HTERT RPE-1 (cell line): ENCODE results near the gene NSMF.
"Not testable (repeated sequence)": the region's sequence is repeated elsewhere in the genome, so short reads cannot be mapped to it uniquely, and the experiment has no call there.

ENCODE experiments used
- in situ Hi-C: fragments of 300-500 bp; cut with MboI; formaldehyde crosslinking; loops from 4 replicates; pipeline ENCODE4 v1.14.3; 2020; ENCODE audit warnings: low sequenced_read_pairs

The NSMF gene

DNA sequence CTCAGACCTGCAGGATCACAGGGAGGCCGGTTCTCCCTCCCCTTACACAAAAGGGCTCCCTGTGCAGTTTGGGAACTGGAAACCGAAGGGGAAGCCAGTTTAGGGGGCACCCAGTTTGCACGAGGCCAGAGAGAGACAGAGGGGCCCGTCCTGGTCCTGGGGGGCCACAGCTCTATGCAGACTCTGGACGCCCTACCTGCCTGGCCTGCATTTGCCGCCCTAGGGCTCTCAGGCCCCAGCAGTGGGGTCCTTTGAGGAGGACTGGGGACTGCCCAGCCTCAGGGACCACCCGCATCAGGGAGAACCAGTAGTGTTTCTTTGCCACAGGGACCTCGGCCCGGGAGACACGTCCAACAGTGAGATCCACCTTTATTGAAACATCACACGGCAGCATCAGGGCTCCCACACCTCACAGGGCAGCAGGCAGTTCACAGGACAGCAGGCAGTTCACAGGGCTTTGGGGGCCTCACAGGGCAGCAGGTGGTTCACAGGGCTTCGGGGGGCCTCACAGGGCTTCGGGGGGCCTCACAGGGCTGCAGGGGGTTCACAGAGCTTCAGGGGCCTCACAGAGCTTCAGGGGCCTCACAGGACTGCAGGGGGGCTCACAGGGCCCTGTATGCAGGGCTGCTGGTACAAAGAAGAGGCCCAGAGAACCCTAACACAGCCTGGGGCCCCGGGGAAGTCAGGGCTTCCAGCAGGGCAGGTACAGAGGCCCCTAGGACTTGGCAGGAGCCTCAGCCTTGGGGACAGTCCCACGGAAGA is 648 bp upstream of the NSMF start:
- in situ Hi-C loops, result no loop called here

DNA sequence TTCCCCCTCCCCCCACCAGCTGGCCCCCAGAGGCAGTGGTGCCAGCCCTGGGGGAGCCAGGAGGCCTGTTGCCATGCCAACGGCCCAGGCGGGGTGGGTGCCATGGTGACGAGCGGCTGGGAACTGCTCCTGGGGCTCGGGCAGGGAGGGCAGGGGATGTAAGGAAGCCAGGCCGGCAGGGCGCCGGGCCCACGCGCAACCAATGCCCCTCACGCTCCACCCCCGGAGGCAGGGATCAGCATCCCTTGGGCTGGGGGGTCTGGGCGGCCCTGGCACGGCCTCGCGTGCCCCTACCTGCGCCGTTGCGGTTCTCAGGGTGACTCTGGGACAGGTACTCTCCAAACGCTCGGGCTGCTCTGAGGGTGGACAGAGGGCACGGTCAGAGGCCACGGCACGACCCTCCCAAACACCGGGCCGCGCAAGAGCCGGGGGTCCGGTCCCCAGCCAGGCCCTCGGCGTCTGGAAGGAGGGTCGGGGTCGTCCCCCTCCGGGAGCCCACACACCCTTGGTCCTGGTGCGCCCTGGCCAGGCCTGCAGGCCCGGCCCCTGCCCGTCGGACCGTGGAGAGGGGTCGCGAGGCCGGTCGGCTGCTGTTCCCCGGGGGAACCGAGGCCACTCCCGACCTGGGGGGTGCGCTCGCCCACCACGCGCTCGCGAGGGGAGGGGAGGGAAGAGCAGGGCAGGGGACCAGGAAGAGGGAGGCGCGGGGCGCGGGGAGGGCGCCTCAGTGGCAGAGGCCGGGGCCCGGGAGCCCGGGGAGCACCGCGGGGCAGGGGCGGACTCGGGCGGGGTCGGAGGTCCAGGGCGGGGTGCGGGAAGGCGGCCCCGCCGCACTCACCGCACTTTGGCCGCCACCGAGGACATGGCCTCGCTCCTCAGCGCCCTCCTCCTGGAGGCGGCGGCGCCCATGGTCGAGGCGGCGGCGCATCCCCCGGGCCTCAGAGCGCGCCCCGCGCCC is 661 bp downstream of the NSMF start:
- in situ Hi-C loops, result no loop called here

DNA sequence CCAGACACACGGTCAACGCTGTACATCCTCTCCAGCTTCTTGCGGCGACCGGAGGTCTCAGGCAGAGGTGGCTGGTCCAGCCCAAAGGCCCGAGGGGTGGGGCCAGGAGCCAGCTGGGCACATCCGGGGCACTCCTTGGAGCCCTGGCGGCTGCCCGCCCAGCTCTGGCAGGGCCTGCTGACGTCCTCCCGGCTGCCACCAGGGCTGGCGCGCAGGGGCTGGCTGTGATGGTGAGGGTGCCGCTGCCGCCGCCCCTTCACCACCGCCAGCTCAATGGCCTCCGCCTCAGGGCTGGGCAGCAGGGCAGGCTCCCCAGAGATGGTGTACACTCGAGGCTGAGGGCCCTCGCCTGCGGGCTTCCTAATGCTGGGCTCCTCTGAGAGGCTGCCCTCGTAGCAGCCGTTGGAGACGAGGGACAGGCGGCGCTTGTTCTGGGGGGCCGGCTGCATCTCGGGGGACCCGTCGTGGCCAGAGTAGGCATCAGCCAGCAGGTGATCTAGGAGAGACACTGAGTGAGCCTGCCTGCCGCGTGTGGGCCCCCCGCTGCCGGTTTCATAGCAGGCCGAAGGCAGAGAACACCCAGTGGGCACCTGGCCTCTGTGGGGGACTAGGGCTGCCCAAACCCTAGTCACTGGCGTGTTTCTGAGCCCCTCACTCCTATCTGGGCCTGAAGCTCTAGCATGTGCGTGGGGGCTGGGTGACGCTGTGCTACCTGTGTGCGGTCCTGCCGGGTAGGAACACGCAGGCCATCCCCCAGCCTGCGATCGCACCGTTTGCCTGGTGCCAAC is 1.5 kb downstream of the NSMF start:
- in situ Hi-C loops, result no loop called here

DNA sequence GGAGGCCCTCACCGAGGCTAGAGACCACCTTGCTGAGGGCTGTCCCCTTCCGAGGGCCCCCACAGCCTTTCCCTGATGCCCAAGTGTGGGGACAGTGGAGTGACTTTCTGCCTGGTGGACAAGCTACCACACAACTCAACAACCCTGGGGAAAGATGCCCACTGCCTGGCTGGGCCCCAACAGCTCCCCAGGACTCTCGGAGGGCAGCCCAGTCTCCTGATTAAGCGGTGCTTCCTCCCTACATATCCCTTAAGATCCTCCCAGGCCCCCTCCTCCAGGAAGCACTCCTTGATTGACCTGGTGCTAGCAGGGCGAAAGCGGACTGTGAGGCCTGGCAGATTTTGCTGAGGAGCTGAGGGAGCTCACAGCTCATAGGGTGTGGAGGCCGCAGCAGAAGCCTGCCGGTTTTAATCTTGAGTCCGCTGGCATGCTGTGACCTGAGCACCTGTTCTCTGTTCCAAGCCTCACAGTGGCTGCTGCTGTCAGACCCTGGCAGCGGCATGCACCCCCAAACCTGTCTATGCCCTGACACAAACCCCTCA is 2.2 kb downstream of the NSMF start:
- in situ Hi-C loops, result no loop called here

DNA sequence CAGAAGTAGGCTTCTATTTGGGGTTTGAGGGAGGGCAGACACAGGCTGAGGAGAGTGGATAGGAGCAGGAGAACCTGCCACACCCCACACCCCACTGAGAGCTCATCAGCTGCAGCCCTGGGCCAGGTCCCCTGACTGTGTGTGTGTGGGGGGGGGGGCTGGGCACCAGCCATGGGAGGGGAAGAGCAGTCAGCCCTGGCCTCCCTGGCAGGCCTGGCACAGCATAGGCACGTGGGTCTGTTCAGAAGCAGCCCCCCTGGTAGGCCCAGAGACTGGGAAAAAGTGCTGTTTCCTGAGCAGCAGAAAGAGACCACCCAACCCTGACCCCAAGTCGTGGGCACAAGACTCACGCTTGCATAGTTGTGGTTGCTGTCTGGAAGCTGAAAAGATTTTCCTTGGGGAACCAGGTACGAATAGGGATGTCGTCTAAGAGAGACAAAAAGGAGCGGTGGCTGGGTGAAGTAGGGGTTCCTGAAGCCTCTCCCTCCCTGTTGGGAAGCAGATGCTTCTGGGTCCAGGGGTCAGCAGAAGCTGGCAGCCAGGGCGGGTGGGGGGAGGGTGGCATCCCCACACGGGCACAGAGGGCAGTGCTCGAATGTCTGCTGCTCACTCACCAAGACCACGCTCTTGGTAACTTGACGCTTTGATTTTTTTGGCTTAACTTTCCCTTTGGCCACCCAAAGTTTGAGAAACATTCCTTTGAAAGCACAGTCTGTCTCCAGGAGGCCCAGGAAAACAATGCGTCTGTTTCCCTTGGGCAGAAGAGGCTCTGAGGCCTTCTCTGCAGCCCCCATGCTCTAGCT is 2.9 kb downstream of the NSMF start:
- in situ Hi-C loops, result no loop called here

DNA sequence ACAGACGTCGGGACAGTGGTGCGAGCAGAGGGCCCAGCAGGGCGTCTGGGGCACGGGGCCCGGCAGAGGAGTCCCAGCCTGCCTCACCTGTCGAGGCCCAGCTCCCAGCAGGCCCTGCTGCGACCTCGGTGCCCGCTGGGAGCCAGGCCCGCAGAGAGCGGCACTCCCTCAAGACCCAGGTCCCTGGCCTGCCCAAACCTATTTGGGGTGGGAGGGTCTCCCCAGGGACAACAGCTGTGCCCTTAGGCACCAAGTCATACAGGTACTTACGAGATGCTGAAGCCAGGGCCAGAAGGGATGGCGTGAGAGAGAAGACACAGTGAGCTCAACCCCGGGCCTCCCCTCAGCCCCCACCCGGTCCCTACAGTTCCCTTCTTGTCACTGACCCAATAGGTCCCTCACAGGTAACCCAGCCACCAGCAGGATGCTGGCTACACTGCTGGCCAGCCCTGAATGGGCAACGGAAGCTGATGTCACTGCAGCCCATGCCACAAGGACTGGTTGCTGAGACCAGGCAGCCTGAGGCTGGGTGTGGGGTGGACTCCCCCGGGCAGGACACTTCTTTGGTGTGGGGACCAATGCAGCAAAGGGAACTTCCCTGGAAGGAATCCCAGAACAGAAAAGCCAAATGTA is 3.7 kb downstream of the NSMF start:
- in situ Hi-C loops, result no loop called here

DNA sequence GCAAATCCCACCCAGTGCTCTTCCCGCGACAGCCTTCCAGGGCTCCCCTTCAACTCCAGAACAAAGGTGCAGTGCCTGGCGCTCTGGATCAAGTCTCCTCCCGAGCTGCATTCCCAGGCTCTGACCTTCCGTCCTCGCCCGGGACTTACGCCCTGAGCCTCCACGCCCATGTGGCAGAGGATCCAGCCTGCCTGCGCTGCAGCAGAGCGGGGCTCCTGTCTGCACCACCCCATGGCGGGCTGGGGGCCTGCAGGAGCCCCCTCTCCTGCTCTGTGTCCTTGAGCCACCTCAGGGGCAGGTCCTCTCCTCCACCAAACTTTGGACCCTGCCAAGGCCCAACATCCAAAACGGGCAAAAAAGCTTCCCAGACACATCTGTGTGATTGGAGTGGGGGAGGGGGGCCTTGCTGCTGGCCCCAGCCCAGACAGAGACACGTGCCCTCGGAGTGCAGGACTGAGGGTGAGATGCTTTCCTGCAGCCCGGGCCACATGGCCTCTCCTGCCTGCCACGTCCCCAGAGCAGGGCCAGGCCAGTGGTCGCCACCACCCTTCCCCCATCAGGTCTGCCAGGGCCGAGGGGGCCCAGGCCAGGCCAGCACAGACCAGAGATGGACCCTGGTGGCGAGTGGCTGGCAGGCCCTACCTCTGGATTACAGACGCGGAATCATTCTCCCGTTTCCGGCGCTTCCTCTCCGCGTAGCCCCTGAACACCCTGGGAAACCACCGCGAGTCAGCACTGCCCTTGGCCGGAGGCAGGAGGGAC is 4.4 kb downstream of the NSMF start:
- in situ Hi-C loops, result no loop called here

DNA sequence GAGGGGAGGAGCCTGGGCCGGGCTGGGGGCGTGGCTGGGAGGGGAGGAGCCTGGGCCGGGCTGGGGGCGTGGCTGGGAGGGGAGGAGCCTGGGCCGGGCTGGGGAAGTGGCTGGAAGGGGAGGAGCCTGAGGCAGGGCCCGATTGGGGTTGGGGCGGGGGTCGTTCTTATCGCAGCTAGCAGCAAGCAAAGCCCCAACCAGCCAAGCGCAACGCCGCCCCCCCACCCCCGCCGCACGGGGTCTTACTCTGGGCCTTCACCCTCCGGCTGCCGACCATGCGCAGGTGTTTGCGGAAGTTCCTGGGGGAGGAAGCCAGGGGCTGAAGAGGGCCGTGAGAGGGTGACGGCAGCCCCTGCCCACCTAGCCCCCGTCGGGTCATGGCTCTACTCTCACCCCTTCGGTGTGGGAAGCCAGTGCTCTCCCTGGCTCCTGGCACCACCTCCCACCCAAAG is 5.0 kb downstream of the NSMF start:
- in situ Hi-C loops, result no loop called here

DNA sequence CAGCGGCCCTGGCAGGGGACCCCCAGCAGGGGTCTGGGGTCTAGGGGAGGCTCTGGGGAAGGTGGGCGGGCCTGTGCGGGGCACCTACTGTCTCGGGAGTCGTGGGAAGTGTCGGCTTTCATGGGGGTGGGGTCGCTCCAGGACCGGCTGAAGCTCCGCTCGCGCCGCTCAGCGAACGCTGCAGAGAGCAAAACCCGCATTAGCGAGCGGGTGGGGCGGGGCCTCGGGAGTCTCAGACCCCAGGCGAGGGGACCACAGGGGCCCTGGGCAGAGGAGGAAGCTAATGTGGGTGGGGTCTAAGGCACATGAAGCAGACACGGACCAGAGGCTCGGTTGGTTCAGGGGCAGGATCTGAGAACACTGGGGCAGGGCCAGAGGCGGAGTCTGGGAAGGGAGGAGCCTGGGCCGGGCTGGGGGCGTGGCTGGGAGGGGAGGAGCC is 5.5 kb downstream of the NSMF start:
- in situ Hi-C loops, result no loop called here

DNA sequence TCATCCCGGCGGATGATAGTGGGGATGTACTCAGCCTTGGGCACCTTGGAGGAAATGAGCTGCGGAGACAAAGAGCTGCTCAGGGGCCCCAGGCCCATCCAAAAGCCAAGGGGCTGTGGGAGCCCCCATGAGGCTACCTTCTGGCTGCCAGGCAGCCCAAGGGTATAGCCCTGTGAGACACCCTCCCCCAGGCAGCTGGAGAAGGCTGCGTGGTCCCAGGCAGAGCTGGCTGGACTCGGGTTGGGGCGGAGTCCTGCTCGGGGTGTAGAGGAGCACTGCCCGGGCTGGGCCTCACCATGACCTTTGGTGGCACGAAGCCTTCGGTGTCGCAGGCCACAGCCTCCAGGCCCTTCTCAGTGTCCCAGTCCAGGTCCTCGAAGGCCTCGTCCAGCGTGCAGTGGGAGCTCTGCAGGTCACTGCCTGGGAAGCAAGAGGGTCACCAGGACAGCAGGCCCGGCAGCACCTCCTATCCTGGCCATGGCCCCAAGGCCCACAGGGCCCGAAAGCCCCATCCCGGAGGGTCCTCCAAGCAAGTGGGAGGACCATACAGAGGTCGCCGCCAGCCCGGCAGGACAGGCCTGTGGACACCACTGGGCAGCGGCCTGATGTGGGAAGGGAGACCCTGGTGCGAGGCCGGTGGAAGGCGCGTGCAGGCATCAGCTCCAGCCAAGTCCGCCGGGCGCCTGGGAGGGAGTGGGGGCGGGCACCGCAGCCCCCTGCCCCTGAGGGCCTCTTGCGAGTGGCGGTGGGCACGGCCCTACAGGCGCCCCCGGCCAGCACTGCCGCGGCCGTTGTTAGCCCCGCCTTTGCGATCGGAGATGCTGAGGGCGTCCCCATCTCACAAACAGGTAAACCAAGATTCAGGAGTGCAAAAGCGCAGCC is 6.1 kb downstream of the NSMF start:
- in situ Hi-C loops, result no loop called here

DNA sequence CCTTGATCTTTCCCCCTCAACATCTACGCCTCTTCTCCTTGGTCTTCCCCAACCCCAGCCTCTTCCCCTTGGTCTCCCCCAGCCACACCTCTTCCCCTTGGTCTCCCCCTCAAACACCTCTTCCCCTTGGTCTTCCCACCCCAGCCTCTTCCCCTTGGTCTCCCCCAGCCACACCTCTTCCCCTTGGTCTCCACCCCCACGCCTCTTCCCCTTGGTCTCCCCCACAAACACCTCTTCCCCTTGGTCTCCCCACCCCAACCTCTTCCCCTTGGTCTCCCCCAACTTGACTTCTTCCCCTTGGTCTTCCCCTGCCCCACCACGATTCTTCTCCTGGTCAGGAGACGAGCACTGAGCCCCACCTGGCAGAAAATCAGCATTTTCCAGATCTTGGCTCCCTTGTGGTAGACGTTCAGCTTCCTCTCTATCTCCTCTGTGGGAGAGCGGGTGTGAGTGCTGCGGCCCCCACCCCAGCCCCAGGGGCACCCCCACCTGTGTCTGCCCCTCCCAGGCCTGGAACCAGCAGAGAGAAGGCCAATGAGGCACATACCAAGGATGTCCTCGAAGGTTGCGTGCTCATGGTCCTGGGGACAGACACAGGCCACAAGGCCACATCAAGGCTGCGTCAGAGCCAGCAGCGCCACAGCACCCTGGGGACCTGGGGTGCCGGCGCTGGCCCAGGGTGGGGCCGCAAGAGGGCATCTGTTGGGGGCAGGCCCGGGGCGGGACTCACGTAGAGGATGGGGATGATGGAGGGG is 7.0 kb downstream of the NSMF start:
- in situ Hi-C loops, result no loop called here

DNA sequence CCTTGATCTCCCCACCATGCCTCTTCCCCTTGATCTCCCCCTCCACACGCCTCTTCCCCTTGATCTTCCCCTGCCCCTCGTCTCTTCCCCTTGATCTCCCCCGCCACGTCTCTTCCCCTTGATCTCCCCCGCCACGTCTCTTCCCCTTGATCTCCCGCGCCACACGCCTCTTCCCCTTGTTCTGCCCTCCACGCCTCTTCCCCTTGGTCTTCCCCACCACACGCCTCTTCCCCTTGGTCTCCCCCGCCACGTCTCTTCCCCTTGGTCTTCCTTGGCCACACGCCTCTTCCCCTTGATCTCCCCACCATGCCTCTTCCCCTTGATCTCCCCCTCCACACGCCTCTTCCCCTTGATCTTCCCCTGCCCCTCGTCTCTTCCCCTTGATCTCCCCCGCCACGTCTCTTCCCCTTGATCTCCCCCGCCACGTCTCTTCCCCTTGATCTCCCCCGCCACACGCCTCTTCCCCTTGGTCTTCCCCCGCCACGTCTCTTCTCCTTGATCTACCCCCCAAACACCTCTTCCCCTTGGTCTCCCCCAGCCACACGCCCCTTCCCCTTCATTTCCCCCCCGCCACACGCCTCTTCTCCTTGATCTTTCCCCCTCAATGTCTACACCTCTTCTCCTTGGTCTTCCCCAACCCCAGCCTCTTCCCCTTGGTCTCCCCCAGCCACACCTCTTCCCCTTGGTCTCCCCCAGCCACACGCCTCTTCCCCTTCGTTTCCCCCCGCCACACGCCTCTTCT is 7.7 kb downstream of the NSMF start:
- in situ Hi-C loops, result not testable (repeated sequence)

DNA sequence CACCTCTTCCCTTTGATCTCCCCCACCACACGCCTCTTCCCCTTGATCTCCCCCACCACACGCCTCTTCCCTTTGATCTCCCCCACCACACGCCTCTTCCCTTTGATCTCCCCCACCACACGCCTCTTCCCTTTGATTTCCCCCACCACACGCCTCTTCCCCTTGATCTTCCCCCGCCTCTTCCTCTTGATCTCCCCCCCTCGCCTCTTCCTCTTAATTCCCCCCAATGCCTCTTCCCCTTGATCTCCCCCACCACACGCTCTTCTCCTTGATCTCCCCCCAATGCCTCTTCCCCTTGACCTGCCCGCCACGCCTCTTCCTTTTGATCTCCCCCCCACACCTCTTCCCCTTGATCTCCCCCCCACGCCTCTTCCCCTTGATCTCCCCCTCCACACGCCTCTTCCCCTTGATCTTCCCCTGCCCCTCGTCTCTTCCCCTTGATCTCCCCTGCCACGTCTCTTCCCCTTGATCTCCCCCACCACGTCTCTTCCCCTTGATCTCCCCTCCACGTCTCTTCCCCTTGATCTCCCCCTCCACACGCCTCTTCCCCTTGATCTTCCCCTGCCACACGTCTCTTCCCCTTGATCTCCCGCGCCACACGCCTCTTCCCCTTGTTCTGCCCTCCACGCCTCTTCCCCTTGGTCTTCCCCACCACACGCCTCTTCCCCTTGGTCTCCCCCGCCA is 8.5 kb downstream of the NSMF start:
- in situ Hi-C loops, result not testable (repeated sequence)

DNA sequence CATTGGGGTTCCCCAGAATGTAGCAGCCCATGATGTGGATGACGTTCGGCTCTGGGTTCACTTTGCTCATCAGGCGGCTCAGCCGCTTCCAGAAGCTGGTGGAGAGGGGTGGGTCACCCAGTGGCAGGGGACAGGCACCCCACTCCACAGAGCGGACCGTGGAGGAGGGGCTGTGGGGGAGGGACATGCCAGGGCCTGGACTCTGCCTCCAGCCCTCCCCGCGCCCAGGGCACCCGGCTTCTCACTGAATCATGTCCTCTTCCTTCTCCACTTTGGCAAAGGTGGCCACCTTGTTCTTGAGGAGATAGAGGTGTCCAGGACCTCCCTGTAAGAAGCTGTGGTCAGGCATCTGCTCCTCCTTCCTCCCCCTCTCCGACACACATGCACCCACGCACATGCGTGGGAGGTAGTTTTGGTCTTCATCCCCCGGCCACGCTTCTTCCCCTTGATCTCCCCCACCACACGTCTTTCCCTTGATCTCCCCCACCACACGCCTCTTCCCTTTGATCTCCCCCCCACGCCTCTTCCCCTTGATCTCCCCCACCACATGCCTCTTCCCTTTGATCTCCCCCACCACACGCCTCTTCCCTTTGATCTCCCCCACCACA is 9.1 kb downstream of the NSMF start:
- in situ Hi-C loops, result no loop called here

DNA sequence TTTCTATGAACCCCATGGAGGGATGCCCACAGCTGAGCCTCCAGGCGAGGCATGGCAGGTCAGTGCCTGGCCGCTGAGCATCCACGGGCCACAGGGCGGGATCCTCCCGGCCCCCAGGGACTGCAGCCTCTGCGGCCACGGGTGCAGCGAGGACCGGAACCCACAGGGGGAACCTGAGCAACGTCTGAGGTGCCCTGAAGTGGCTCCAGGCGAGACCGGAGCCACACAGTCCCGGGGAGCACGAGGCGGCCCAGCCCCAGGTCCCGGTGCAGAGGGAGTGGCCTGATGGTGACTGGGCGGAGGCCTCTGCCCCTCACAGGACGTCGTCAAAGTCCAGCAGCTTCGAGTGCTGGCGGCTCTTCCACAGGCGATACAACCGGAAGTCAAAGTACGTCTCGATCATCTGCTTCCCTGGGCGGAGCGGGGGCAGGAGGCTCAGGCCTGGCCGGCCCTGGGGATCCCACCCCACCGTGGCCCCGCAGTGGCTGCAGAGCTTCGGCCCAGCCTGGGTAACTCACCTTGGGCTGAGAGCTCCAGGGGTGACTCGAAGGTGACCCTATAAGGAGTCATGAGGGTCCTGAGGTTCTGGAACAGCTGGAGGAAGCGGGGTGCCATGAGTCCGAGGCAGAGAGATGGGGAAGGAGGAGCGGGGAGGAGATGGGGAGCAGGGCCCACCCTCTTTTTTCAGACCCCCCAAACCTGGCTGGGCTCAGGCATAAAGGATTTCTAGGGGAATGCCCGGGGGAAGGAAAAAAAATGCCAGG is 9.9 kb downstream of the NSMF start:
- in situ Hi-C loops, result no loop called here
